ENCODE measurements around the gene CCL17.

Gene CCL17

DNA sequence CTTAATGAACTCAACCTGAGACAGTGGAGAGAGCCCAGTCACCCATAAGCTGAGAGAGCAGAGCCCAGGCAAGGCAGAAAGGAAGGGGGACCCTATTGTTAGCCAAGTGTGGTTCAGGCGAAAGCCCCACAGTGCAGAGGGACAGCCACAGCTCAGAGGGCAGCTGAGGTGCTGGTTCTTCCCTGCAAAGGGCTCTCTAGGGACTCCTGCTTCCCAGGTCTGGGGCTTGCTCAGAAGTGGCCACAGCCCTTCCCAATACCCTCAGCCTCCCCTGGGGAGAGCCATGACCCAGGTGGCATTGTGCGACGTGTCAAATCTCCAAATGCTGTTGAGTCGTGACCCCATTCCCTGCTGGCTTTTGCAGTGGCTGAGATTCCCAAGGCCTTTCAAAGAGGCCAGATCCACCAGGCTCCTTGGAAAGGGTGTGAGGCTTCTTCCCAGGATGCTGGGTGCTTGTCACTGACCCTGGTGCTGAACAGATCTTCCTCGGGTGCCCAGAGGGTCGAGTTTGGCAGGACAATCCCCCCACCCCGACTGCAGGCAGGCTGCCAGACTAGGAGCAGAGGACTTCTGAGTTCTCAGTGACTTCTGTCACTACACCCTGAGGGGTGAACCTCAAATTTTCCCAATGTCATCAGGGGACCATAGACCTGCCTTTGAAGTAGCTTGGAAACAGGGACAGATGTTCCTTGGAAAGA is 2.5 kb upstream of the CCL17 start:
- DNase-seq = no peak

- no peak for DNase-seq
These were observed 530 bp downstream of the CCL17 start for GRCh38 chr16:57405097-57405496.

GRCh38 chr16:57406881-57407280 is 2.3 kb downstream of the CCL17 start:
- no peak for DNase-seq

DNA sequence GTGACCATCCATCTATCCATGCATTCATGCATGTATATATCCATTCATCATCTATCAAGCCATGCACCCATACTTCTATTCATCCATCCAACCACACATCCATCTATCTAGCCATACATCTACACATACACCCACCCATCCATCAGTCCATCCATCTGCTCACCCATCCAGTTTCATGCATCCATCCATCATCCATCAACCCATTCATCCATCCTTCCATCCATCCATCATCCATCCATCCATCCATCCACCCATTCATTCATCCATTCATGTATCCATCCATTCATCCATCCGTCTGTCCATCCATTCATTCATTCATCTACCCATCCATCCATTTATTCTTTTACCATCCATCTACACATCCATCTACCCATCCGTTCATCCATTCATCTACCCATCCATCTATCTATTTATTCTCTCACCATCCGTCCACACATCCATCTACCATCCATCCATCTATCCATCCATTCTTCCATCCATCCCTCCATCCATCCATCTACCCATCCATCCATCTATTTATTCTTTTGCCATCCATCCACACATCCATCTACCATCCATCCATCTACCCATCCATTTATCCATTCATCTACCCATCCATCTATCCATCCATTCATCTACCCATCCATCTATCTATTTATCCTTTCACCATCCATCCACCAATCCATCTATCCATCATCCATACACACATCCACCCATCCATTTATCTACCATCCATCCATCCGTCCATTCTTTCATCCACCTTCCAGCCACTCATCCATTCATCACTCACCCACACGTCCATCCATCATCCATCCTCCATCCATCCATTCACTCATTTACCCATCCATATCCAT is 3.2 kb downstream of the CCL17 start:
- no peak for DNase-seq

GRCh38 chr16:57409065-57409464 is 4.5 kb downstream of the CCL17 start:
- DNase-seq = no peak

DNA sequence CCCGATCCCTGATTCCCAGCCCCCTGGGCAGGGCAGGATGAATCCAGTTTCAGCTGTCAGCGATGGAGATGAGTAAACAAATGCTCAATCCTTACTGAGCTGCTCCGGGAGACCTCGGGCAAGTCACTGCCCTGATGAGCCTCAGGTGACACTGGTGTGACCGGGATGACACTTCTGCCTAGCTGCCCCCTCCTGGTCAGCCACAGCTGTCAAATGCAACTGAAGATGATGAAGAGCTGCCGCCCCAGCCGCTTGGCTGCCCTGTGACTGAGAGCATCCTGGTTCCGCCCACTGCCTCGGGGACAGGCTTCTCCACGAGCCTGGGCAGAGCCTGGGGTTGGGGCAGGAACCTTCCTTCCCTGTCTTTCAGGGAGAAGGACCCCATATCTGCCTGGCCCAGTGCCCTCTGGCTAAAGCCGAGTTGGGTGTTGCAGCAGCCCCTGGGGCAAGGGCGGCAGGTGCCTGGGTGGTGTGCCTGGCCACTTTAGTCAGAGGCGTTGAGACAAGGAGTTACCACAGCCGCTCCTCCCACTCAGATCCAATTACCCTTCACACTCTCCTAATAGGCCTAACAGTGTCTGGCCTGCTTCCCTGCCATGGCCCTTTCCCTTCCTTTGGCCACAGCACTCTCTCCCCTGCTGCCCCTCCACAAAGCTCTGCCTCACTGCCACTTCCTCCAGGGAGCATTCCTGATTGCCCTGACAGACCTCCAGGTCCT is 5.5 kb downstream of the CCL17 start:
- DNase-seq = no peak

GRCh38 chr16:57411362-57411976 is 6.9 kb downstream of the CCL17 start:
- no peak for DNase-seq

DNA sequence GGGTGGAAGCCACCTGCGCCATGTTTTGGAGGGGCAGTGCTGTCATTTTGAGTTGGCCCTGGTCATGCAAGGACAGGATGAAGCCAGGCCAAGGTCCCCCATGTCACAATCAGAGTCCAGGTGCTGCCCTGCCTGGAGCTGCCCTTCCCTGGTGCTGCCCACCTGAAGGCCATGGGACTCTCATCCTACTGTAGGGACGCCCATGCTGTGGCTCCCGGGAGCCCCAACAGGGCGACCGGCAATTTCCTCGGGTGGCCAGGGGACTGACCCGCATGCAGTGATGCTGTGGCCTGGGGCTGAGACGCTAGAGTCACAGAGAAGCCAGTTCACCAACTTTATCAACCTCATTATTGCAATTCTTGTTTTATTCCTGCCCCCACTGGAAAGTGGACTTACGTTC is 8.0 kb downstream of the CCL17 start:
- DNase-seq = no peak

DNA sequence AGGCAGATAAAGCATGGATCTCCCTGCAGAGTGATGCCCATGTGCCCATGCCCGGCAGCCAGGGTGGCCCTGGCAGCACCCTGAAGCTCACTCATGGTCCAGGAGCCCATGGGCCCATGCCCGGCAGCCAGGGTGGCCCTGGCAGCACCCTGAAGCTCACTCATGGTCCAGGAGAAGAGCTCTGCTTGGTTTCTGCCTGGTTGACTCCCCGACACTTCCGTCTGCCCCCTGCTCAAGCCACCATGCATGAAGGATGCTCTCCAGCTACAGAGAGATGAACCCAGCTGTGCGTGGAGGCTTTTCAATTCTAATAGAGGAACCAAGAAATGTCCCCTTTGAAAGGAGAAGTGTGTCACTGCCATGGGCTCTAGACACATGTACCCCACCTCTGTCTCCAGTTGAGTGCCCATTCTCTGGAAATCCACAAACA is 8.7 kb downstream of the CCL17 start:
- no peak for DNase-seq

DNA sequence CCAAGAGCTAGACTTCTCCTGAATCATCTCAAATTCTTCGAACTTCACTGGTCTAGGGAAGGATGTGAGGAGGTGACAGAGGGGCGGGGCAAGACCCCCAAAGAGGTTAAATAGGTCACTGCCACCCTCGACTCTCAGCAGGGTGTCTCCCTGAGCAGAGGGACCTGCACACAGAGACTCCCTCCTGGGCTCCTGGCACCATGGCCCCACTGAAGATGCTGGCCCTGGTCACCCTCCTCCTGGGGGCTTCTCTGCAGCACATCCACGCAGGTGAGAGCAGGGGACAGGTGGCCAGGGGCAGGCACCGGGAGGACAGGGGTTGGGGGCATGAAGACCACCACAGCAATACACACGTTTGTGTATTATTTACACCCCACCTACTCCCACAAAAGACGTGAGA is 9.2 kb downstream of the CCL17 start:
- DNase-seq = no peak

DNA sequence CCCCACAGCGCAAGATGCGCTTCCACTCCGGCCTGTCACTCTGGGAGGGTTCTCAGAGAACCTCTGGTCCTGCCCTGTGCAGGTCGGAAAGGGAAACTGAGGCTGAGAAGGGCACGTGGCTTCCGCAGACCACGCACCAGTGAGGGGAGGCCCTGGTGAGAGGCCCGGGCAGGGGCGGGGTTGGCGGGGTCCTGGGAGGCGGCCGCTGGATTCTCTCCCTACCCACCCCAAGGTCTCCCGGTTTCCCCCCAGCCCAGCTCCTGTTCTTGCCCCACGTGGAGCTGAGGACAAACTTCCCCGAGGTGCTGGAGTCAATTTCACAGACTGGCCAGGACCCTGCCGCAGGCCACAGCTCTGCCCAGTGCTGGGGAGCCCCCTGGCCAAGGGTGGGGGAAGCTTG is 11.5 kb downstream of the CCL17 start:
- DNase-seq = no peak

DNA sequence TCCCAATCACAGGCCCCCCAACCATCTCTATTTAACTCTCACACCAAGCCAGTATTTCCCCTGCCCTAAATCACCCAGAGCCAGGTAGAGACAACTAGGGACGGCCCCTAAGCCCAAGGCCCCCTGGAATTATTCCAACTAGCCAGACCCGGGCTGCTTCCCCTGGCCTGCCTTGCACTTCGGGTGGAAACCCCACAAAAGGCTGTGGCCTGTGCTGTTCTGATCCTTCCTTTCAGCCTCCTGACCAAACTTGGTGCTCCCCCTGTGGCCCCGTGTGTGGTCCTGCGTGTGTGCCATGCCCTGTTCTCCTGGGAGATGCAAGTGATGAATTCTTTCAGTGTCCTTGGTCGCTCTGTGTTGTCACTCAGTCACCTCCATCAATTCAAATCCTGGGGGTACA is 14.9 kb downstream of the CCL17 start:
- no peak for DNase-seq

DNA sequence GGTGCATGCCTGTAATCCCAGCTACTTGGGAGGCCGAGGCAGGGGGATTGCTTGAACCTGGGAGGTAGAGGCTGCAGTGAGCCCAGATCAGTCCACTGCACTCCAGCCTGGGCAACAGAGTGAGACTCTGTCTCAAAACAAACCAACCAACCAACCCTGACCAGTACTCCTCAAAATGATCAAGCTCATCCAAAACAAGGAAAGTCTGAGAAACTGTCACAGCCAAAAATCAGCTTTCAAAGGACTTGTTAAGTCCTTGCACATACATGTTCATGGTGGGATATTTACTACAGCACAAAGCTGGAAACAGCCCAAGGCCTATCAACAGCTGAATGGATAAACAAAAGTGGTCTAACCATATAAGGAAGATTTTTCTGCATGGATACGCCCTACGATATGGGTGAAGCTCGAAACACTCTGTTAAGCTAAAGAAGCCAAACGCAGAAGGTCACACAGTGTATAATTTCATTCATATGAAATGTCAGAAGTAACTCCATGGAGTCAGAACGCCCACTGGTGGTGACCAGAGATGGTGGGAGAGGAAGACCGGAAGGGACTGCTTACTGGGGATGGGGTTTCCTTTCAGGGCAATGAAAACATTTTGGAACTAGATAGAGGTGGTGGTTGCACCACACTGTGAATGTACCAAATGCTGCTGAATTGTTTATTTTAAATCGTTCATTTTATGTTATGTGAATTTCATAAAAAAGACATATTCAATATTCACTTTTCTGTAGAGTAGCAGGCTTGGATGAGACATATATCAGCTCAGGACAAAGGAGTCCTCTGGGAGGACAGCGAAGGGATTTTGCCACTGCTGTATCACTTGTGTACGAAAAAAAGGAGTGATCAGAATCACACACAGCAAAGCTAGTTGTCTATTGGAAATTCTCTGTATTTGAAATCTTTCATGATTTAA is 17.7 kb downstream of the CCL17 start:
- no peak for DNase-seq

- DNase-seq = no peak
These were observed 18.6 kb downstream of the CCL17 start for GRCh38 chr16:57423152-57423551.

GRCh38 chr16:57424583-57424982 is 20.0 kb downstream of the CCL17 start:
- no peak for DNase-seq

GRCh38 chr16:57426356-57426755 is 21.8 kb downstream of the CCL17 start:
- no peak for DNase-seq

- DNase-seq = no peak
These were observed 22.7 kb downstream of the CCL17 start for GRCh38 chr16:57427307-57427706.

DNA sequence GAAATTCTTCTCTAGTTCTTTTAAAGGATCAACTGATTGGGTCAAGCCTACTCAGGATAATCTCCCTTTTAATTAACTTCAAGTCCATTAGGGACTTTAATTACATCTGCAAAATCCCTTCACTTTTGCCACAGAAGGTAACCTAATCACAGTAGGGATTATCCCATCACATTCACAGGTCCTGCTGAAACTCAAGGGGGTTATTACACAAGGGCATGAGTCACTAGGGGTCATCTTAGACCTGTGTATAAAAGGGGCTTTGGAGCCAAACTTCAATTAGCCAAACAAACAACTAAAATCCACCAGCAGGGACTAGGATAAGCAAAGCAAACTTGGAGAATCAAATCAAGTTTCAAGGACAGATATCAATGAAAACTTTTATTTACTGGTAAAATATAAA is 23.3 kb downstream of the CCL17 start:
- DNase-seq = no peak

- DNase-seq = no peak
These were observed 26.4 kb downstream of the CCL17 start for GRCh38 chr16:57430955-57431354.

DNA sequence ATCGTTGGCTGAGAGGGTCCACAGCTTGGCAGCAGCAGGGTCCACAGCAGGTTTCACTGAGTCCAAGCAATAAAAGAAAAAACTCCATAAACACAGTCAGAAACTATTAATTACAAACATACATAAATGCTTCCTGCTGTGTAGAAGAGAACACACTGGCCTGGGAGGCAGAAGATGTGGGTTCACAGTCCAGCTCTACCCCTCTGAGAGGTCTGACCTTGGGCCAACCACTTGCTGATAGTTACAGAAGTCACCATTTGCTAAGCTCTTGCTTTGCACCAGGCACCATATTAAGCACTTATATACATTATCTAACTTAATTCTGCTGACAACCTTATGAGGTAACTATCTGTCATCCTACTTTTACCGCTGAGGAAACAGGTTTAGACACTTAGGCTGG is 27.9 kb downstream of the CCL17 start:
- no peak for DNase-seq

DNA sequence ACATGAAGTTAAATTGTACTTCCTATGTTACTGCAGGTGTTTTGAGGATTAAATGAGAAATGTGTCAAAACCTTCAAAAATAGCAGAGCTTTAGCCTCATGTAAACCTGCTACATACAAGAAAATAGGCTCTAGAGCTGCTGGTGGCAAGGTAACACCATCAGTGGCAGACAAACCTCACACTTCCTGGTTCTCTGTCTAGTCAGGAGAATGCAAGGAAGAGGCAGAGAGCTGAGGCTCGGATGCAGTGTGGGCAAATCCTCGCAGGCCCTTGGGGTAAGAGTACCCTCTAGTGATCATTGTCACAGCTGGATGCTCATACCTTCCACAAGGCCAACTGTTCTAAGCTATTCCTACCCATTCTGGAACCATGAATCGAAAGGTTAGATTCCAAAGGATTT is 28.4 kb downstream of the CCL17 start:
- DNase-seq = no peak

- no peak for DNase-seq
These were observed 29.4 kb downstream of the CCL17 start for GRCh38 chr16:57434003-57434402.
